HG03469 (cell line): ENCODE data around the gene FBH1.
"Not testable (repeated sequence)": the region's sequence is repeated elsewhere in the genome, so short reads cannot be mapped to it uniquely, and the experiment has no call there.

ENCODE experiments used
- ATAC-seq: cut with Tn5 transposase; IDR thresholded peaks from one replicate; pipeline ENCODE4 v1.9.1; 2021; ENCODE audit warnings: mild to moderate bottlenecking, moderate library complexity, moderate number of reproducible peaks; ENCODE audit not compliant: unreplicated experiment

FBH1 gene

GRCh38 chr10:5956146-5956936 is 66.3 kb downstream of the FBH1 start:
- ATAC-seq: no peak

- ATAC-seq: no peak
Observed at GRCh38 chr10:5958077-5958476, 68.0 kb downstream of the FBH1 start.

GRCh38 chr10:5958675-5959074 is 68.6 kb downstream of the FBH1 start:
- no peak for ATAC-seq

- no peak for ATAC-seq
Observed at GRCh38 chr10:5959142-5959541, 69.1 kb downstream of the FBH1 start.

GRCh38 chr10:5959581-5960069 is 69.6 kb downstream of the FBH1 start:
- ATAC-seq: no peak

DNA sequence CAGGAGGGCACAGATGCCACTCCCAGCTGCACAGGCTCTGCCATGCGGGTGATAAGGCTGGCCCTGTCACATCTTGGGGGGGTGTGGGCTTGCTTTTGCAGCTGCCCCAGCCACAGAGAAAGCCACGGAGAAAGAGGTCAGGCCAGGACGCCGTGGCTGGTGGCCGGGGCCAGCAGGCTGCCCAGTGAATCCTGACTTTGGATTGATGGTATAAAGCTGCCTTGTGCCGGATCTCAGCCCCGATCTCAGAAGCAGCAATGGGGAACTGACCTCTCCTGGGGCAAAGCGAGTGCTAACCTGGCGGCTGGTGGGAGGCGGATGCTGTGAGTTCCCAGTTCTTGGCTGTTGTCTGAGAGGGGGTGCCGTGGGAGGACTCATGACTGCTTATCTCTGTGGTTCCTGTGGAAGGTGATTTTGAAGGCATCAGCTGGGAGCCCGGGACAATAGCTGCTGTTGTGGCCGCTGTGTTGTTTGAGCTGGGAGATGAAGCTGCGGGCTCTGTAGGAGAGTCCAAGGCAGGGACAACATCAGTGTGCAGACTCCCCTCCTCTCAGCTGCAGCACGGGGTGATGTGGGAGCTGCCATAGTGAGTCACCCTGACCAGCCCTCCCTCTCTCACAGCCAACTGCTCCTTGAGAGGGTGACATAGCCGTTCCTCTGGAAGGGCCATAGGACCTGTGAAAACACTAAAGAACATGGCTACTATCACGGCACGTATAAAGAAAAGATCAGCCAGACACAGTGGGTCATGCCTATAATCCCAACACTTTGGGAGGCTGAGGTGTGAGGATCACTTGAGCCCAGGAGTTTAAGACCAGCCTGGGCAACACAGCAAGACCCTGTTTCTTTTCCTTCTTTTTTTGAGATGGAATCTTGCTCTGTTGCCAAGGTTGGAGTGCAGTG is 70.3 kb downstream of the FBH1 start:
- no peak for ATAC-seq

- not testable (repeated sequence) for ATAC-seq
Observed at GRCh38 chr10:5960973-5961275, 70.9 kb downstream of the FBH1 start.

DNA sequence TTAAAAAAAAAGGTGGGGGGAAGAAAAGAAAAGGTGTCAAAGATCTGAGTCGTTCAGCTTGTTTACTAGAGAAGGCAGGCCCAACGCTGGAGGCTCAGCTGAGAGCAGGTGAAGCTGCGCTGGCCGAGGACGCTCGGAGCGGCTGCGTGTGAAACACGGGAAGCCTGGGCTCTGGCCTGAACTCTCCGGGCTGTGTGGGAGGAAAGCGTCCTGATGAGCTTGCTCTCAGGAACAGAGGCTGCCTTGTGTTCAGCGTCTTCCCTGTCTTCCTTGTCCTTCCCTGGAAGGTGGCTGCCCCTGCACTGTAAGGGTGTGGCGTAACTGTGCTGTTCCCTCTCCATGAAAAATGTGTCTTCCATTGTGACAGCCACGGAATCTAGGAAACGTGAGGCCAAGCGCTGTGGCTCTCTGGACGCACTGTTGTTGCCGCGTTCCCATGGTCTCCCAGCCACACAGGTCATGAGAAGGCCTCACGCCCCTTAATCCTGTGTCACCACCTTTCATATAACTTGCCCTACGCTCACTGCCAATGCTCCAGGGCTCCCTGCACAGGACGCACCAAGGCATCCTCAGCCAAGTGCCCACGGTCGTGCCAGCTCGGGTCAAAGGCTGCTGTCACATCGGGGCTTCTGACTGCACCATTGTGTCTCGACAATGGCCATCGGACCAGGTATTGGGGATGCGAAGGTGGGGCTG is 71.5 kb downstream of the FBH1 start:
- no peak for ATAC-seq

GRCh38 chr10:5962358-5962940 is 72.4 kb downstream of the FBH1 start:
- ATAC-seq: not testable (repeated sequence)

DNA sequence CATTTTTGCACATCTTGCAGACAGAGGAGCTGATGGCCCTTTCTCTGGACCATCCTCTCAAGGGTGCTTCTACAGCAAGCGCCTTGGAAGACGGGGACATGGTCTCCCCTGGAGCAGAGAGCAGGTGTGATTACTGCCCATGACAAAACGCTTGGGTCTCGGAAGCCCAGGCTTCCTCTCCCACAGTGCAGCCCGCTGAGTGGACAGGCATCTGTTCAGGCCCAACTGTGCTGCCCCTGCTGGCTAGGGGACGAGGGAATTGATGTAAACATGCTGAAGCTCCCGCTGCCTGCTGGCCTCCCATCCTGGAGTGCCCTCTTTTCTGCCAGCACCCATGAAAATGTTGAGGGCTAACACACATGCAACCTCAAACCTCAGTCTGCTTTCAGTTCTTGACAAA is 73.0 kb downstream of the FBH1 start:
- no peak for ATAC-seq

GRCh38 chr10:5963591-5963990 is 73.5 kb downstream of the FBH1 start:
- ATAC-seq: no peak

DNA sequence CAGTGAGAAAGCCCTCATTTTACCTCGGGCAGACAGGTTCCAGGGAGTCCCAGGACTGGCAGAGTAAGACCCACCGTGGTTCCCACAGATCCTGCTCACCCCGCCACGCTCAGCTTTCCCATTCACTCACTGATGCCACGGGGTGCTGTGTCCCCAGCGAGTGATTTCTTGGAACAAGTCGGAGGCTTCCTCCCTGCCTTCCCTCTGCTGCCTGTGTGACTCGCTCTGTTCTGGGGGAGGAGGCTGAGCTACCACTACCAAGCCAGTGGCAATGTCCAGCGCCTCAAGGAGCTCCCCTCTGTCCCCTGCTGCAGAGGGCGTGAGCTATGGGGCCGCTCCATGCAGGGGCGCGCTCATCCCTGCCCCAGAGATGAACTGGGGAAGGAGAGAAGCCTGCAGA is 74.7 kb downstream of the FBH1 start:
- ATAC-seq: no peak

- no peak for ATAC-seq
Observed at GRCh38 chr10:5965266-5965665, 75.2 kb downstream of the FBH1 start.

- ATAC-seq: no peak
Observed at GRCh38 chr10:5968037-5968680, 78.1 kb downstream of the FBH1 start.

- ATAC-seq: no peak
Observed at GRCh38 chr10:5968681-5969453, 78.8 kb downstream of the FBH1 start.

- ATAC-seq: no peak
Observed at GRCh38 chr10:5970066-5970465, 80.0 kb downstream of the FBH1 start.

- no peak for ATAC-seq
Observed at GRCh38 chr10:5970527-5970926, 80.5 kb downstream of the FBH1 start.

DNA sequence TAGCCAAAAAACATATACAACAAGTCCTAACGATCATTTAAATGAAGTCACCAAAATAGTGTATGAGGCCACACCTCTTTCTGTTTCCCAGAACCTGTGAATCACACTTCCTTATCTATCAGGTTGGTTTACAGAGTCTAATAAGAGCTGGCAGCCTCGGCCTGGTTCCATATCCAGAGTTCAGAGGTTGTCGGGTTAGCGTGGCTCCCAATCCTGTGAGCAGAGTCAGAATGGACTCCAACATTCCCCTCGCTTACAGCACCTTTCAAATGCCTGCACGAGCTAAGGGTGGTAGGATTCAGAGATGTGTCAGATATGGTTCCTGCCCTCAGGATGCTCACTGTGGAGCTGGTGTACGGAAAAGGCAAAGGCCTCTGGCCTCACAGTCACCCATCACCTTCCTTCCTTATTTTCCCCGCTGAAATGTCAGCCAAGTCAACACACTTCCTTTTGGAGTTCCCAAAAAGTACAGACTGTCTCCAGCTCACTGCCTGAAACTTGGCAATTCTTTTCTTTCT is 81.3 kb downstream of the FBH1 start:
- ATAC-seq: peak; percentile 29

DNA sequence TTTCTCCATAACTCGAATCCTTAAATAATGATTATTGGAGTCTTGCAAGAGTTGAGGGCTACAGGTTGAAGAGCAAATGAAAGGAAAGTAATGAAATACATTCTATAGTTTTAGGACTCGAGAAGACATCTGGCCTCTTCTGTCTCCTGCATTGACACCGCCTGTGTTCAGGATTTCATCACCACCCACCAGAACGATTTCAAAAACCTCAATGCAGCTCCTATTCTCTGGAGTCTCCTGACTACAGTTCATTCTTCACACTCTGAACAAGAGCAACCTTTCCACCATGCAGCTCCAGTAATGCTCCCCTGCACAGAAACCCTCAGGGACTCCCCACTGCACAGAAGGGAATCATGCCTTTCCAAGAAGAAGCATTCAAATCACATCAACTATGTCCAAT is 81.8 kb downstream of the FBH1 start:
- ATAC-seq: no peak

DNA sequence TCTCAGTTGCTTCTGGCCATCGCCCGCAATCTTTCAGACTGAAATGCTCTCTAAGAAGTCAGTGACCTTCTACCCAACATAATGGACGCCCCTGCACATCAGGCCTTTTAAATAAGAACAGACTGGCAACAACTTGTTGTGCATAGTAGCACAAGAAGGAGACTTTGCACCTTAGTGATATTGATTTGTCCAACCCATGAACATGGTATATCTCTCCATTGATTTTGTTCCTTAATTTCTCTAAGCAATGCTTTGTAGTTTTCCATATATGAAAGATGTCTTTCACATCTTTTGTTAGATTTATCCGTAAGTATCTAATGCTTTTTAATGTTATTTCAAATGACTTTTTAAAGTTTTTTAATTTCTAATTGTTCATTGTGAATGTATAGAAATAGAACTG is 83.0 kb downstream of the FBH1 start:
- ATAC-seq: no peak
